ENCODE measurements around the gene FOXD4L6.
"Not testable (repeated sequence)": the region's sequence is repeated elsewhere in the genome, so short reads cannot be mapped to it uniquely, and the experiment has no call there.

Gene FOXD4L6
- total RNA-seq = 0 reads per million in 3 experiments

DNA sequence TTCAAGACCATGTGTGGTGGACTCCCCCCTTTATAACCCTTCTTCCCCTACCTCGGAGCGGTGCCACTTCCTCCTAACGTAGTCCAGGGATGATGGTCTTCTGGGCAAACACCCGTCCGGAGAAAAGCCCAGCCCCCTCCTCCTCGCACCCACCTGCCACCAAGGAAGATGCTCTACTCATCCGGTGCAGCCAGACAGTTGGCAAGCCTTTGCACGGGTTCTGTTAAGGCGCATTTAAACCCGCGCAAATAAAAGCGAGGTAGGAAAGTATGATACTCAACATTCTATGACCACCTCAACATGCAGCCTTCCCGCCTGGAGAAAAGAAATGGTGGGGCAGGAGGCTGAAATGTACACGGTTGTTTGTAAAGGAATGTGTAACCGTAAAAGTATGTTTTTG lies at the start of gene FOXD4L6:
FOXD4L6 (minus strand) TSS at position 101 of the 400 bp plus-strand sequence. CDS start 298 bp downstream, outside the sequence.
- DNase-seq = not testable (repeated sequence)

DNA sequence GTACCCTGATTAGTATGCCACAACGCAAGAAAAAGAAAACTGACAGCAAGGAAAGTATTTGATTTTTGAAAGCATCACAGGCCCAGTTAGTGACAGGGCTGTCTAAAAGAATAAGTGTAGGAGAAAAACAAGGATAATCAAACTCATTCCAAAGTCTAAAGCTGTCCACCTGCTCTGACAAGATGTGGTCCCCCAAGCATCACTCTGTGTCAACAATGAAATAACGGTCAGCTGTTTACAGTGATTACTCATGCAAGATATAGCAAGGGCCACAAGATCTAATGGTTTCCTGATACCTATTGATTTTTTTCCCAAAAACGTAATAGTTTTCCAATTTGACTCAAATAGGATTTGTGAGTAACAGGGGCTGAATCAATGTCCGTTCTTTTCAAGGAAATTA lies 46.5 kb upstream of the FOXD4L6 start:
- not testable (repeated sequence) for DNase-seq

DNA sequence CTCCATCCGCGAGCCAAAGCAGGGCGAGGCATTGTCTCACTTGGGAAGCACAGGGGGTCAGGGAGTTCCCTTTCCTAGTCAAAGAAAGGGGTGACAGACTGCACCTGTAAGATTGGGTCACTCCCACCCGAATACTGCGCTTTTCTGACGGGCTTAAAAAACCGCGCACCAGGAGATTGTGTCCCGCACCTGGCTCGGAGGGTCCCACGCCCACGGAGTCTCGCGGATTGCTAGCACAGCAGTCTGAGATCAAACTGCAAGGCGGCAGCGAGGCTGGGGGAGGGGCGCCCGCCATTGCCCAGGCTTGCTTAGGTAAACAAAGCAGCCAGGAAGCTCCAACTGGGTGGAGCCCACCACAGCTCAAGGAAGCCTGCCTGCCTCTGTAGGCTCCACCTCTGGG lies 21.6 kb upstream of the FOXD4L6 start:
- DNase-seq = not testable (repeated sequence)

DNA sequence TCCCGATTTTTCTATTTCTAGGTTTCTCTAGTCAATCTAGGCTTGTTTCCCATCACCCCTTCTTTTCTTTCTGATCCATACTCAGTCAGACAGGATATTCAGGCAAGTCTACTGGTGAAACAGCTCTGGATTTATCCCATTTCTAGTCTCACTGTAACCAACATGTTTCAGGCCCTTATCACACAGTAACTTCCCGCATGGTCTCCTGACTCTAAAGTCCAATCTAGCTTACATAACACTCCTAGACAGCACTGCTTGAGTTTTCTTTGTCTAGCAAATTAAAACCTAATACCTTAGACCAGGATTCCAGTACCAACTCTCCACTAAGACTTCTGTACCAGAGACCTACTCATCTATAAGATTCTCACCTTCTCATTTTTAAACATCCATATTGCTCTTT lies 13.4 kb upstream of the FOXD4L6 start:
- not testable (repeated sequence) for DNase-seq

DNA sequence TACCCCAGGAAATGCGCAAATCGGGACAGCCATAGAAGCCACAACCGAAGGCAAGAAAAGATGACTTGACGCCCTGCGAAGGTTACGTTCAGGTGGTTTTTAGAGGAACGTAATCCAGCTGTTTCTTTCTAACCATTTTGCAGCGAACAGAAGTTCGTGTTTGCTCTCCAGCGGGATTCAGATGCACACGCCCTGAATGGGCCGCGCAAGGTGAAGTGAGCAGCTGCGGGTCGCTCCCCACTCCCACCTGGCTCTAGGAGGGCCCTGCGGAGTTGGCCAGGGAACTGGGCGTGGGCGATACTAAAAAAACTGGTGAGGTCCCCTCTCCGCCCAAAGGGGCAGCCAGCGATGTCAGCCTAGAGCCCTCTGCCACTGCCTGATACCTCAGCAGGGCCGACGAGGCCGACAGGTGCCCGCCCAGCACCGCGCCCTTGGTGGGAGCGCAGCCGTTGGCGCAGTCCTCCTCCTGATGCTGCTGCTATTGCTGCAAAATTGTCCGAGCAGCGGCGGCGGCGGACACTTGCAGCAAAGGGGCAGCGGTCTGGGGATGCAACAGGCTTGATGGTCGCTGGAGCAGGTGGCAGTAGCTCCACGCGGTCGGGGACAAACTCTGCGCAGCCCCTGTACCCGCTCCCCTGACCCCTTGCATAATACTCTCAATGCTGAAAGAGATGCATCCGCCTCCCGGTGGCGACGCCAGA lies 1.6 kb downstream of the FOXD4L6 start:
- not testable (repeated sequence) for DNase-seq

DNA sequence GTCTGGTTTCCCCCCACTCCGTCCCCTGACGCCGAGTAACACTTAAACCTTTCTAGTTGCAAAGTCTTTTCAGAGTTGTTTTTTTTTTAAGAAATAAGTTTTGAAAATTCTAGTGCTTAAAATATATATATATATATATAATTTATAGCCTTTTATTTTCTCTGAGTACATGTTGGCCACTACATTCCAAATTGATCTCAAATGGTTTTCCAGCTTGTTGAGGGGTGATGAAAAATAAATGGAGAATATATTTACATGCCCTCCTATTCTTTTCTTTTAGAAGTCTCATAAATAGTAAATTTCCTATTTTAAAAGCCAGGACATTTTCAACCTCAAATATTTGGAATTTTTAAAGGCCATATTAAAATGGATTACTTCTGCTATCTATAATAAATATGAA lies 2.5 kb downstream of the FOXD4L6 start:
- not testable (repeated sequence) for DNase-seq

DNA sequence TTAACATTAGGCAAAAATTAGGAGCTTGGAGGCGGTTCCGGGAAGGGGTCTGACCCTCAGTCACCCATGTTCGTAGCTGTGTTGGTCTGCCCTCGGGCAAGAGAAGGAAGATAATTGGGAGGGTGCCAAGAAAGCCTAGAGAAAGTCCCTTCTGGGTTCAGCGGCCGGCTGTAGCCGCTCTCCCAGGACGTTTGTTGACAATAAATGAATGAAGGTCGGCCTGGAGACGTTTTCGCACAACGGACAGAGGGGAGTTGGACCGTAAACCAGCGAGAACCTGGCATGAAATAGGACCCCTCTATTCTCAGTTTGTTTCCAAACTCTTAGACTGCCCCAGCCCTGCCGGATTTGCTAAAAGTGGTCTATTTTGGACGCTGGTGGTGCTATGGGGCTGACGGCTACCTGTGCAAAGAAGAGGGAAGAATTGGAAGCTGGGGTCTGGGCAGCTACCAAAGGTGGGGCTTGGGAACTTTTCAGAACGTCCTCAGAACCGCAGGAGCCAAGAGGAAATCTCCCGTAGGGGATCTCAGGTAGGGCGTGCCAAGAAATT lies 3.3 kb downstream of the FOXD4L6 start:
- not testable (repeated sequence) for DNase-seq

DNA sequence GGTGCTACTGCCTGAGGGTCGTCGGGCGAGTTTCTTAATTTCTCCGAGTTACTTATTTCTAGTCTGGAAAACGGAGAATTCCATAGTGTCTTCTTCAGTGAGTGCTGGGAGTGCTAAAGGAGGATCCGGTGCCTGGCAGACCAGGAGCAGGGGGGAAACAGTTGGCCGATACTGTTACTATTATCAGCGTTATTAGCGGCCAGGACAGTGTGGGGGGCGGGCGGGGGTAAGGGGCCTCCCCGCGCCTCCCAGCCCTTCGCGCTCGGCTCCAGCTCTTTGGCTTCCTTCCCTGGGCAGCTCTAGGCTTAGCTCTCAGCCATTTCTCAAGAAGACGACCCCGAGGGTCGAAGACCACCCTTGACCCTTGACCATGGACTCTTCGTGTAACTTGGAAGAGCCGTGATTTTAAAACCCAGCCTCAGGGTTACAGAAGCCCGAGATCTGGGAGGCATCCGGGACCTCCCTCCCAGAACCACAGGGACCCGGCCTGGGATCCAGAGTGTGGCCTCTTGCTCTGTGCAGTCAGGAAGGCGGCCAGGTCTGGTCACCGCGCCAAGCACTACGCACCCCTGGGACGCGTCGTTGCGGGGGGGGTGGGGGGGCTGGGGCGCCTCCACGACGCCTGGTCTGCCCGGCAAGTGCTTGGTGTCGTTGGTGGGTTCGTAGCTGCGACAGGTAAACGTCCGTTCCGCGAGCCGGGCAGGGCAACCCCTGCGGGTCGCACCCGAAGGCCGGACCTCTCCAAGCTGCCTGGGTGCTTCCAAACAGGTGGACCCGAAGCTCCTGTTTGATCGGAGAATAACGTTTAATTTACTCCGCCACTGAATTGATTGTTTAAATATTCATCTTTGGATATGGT lies 4.0 kb downstream of the FOXD4L6 start:
- not testable (repeated sequence) for DNase-seq

DNA sequence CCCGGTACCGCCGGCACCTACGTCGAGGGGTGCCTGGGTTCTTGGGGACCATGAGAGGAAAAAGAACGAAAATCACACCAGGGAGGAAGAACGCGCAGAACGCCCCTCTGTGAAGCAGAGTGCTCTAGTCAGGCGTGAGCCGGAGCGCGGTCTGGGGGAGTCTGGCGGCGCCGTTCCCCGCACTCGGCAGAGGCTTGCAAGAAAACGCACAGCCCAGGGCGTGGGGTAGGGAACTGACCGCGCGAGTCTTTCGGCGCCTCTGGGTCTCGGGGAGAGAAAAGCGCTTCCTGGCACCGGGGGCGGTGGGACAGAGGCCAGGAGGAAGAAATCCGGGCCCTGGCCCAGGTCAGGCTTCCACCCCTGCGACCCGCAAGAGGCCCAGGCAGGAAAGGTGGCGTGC lies 4.7 kb downstream of the FOXD4L6 start:
- not testable (repeated sequence) for DNase-seq

DNA sequence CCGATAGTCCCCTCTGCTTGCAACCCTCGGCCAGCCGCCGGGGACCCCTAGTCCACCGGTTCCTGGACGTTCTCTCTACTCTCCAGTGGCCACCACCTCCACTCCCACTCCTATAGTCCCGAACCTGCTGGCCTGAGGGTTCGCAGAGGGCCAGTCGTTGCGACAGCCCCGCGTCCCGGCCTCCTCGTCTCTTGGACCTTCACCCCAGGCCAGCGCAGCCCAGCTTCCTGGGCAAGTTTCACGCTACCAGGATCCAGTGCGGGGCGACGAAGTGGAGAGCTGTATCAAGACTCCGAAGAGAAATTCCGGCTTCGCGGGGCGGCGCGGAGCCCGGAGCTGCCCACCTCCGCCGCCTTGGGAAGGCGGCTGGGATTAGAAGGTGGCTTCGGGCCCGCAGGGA lies 5.1 kb downstream of the FOXD4L6 start:
- DNase-seq = not testable (repeated sequence)

DNA sequence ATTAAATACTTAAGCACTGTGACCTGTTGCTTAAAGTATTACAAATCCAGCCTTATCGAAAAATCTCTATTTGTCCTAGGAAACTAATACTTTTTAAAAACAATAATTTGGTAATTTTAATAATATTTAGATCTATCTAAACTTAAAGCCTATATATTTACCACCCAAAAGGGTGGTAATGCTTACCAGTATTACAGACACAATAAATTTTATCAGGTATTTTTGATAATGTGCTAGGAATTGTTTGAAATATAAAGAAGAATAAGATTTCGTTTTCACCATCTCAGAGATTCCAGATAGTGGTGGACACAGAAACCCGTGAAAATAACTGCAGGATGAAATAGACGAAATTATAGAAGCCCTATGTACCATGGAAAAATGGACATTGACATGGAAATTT lies 7.8 kb downstream of the FOXD4L6 start:
- not testable (repeated sequence) for DNase-seq

DNA sequence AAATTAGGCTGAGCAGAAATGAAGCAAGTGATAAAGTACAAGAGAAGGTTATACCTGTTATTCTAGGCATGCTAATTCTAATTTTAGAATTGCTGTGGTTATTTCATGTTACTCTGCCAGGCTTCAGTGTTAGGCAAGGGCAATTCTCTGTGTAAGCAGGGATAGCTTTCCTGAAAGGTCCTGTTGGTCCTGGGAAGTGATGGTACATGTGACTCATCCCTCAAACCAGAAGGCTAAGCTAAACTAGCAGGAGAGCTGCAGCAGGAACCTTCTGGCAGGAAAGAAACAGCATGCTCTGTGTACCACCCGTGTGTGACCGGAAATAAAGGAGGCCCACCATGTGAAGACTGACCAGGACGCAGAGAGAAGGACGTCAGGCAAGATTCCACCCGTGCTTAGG lies 8.8 kb downstream of the FOXD4L6 start:
- not testable (repeated sequence) for DNase-seq

DNA sequence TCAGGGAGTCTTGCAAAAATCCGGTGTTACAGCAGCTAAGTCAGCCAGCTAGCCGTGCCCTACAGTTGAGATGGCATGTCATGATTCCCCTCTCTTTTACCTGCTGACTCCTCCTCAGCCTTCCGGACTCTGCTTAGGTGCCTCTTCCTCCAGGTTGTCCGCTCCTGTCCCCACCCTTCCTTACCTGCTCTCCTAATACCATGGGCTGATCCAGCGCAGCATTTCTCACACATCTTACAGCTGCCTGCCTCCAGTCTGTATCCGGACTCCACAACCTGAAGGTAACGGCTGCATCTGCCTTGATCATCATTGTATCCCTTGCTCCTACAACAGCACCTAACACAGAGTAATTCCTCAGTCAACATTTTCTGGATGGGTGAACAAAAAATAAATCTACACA lies 9.2 kb downstream of the FOXD4L6 start:
- not testable (repeated sequence) for DNase-seq

DNA sequence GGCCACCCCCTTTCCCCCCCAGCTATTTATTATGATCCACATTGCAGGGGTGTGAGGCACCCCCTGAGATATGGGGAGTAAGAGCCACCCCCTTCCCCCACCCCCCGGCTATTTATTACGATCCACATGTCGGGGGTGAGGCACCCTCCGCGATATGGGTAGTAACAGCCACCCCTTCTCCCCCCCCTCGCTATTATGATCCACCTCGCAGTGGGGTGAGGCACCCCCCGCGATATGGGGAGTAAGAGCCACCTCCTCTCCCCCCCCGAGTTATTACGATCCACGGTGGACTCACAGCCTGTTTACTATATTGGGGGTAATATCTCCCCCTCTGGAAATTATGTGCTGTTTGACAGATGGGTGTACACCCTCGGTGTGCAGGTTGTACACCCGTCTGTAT lies 15.1 kb downstream of the FOXD4L6 start:
- DNase-seq = not testable (repeated sequence)

DNA sequence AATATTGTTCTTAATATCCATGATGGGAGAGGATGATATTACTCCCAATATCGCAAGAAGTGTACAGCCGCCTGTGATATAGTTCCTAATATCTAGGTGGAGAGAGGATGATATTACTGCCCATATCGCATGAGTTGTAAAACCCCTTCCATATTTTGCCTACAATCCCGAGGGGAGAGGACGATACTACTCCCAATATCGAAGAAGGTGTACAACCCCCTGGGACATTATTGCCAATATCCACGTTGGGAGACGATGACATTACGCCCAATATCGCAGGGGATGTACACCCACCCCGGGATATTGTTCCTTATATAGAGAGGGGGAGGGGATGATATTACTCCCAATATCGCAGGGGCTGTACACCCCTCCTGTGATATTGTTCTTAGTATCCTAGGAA lies 17.1 kb downstream of the FOXD4L6 start:
- DNase-seq = not testable (repeated sequence)

DNA sequence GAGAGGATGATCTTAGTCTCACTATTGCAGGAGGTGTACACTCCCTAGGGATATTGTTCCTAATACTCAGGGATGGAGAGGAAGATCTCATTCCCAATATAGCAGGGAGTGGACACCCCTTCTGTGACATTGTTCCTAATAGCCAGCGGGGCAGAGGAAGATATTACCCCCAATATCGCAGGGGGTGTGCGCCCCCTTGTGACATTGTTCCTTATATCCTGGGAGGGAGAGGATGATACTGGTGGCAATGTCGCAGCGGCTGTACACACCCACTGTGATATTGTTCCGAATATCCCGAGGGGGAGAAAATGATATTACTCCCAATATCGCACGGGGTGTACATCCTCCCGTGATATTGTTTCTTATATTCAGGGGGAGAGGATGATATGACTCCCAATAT lies 17.6 kb downstream of the FOXD4L6 start:
- DNase-seq = not testable (repeated sequence)

DNA sequence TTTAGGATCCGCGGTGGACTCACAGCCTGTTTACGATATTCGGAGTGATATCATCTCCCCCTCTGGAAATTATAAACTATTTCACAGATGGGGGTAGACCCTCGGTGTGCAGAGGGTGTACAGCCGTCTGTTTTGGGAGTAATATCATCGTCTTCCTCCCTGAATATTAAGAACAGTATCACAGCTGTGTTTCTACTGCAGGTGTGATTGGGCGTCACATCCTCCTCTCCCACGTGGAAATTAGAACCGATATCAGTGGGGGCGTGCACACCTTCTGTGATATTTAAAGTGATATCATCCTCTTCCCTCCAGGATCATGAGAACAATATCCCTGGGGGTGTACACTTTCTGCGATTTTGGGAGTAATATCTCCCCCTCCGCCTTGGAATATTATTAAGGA lies 19.2 kb downstream of the FOXD4L6 start:
- DNase-seq = not testable (repeated sequence)

DNA sequence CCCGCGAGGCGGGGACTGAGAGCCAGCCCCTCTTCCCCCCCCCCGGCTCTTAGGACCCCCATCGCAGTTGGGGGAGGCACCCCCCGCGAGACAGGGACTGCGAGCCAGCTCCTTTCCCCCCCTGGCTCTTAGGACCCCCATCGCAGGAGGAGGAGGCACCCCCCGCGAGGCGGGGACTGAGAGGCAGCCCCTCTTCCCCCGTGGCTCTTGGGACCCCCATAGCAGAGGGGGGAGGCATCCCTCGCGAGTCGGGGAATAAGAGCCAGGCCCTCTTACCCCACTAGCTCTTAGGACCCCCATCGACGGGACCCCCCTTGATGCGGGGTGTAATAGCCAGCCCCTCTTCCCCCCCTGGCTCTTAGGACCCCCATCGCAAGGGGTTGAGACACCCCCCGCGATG lies 19.7 kb downstream of the FOXD4L6 start:
- not testable (repeated sequence) for DNase-seq

DNA sequence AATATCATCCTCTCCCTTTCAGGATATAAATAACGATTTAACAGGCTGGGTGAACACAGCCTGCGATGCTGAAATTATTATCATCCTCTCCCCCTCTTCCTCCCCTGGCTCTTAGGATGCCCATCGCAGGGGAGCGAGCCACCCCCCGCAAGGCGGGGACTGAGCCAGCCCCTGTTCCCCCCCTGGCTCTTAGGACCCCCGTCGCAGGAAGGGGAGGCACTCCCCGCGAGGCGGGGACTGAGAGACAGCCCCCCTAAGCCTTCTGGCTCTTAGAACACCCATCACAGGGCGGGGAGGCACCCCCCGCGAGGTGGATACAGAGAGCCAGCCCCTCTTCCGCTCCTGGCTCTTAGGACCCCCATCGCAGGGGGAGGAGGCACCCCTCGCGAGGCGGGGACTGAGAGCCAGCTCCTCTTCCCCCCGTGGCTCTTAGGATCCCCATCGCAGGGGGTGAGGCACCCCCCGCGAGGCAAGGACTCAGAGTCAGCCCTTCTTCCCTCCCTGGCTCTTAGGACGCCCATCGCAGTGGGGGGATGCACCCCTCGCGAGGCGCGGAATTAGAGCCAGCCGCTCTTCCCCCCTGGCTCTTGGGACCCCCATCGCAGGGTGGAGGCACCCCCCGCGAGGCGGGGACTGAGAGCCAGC lies 21.9 kb downstream of the FOXD4L6 start:
- not testable (repeated sequence) for DNase-seq

DNA sequence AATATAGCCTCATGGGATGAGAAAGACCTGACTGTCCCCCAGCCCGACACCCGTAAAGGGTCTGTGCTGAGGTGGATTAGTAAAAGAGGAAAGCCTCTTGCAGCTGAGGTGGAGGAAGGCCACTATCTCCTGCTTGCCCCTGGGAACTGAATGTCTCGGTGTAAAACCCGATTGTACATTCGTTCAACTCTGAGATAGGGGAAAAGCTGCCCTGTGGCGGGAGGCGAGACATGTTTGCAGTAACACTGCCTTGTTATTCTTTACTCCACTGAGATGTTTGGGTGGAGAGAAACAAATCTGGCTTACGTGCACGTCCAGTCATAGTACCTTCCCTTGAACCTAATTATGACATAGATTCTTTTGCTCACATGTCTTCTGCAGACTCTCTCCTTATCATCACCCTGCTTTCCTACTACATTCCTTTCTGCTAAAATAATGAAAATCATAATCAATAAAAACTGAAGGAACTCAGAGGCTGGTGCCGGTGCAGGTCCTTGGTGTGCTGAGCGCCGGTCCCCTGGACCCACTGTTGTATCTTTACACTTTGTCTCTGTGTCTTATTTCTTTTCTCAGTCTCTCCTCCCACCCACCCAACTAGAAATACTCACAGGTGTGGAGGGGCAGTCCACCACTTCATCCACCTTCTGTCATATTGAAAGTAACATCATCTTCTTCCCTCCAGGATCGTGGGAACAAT lies 22.8 kb downstream of the FOXD4L6 start:
- not testable (repeated sequence) for DNase-seq

DNA sequence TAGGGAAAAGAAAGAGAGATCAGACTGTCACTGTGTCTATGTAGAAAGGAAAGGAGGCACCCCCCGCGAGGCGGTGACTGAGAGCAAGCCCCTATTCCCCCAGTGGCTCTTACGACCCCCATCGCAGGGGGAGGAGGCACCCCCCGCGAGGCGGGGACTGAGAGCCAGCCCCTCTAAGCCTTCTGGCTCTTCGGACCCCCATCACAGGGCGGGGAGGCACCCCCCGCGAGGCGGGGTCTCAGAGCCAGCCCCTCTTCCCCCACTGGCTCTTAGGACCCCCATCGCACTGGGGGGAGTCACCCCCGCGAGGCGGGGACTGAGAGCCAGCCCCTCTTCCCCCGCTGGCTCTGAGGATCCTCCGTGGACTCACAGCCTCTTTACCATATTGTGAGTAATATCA lies 23.9 kb downstream of the FOXD4L6 start:
- not testable (repeated sequence) for DNase-seq

DNA sequence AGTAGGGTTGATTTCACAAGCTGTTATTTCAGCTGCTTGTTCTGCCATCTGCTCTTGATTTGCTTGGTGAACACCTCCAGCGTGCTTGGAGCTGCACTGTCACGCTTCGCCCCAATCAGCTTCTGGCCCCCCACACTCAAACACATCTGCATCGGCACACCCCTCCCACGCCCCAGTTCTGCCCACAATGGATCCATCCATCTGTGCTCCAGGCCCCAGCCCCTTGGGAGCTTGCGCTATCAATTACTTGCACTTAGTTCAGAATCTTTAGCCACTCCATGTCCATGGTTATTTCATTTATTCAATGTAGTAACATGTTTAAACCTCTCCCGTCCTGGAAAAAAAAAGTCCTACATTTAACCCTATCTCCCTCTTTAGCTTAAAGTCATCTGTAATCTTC lies 28.0 kb downstream of the FOXD4L6 start:
- not testable (repeated sequence) for DNase-seq

Measured in central memory CD4-positive, alpha-beta T cell (primary cell).